ENCODE data around the gene SWT1.
A peak's percentile ranks its signal among the peaks of the same experiment; 100 is the strongest.
"Not testable (repeated sequence)": the region's sequence is repeated elsewhere in the genome, so short reads cannot be mapped to it uniquely, and the experiment has no call there.

SWT1 gene

GRCh38 chr1:185228979-185229378, 72.0 kb downstream of the SWT1 start:
- no peak overlapping the region for H3K4me3 ChIP-seq (replicated peaks; ENCODE audit: low read depth, low read length)
- TF ChIP-seq CTCF (IDR thresholded peaks at IDR 0.05; ENCODE audit: low read length, missing control alignments), result no peak
- no peak for DNase-seq (ENCODE audit: low read depth)

DNA sequence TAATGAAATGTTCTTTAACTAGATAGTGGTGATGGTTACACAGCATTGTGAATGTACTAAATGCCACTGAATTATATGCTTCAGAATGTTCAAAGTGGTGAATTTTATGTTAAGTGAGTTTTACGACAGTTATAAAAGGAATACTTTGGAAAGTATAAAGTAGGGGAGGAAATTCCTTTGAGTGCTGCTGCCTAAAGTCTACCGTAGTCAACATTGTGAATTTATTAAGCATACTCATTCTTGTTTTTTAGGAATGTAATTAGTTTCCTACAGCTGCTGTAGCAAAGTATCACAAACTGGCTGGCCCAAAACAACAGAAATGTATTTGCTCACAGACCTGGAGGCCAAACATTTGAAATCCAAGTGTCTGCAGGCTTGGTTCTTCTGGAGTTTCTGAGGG, 73.0 kb downstream of the SWT1 start:
- DNase-seq (ENCODE audit: low read depth), result no peak
- TF ChIP-seq CTCF (IDR thresholded peaks at IDR 0.05; ENCODE audit: low read length, missing control alignments), result no peak
- no peak overlapping the region for H3K4me3 ChIP-seq (replicated peaks; ENCODE audit: low read depth, low read length)

DNA sequence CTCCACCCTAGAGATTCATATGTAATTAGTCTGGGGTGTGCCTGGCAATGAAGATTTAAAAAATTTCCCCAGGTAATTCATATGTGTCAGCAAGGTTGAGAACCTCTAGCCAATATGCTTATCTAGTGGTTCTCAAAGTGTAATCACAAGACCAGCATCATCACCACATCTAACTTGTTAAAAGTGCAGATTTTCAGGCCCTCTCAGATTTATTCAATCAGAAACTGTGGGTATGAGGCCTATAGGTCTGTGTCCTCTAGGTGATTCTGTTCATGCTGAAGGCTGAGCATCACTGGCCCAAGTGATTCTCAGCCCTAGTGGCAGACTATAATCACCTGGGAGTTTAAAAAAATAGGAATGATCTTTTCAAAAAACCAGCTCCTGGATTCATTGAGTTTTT, 75.9 kb downstream of the SWT1 start:
- no peak overlapping the region for H3K4me3 ChIP-seq (replicated peaks; ENCODE audit: low read depth, low read length)
- no peak for TF ChIP-seq CTCF (IDR thresholded peaks at IDR 0.05; ENCODE audit: low read length, missing control alignments)
- no peak for DNase-seq (ENCODE audit: low read depth)

DNA sequence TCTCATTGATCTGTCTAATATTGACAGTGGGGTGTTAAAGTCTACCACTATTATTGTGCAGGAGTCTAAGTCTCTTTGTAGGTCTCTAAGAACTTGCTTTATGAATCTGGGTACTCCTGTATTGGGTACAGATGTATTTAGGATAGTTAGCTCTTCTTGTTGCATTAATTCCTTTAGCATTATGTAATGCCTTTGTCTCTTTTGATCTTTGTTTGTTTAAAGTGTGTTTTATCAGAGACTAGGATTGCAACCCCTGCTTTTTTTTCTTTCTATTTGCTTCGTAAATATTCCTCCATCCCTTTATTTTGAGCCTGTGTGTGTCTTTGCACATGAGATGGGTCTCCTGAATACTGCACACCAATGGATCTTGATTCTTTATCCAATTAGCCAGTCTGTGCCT, 77.2 kb downstream of the SWT1 start:
- not testable (repeated sequence) for DNase-seq (ENCODE audit: low read depth); H3K4me3 ChIP-seq (replicated peaks; ENCODE audit: low read depth, low read length)

DNA sequence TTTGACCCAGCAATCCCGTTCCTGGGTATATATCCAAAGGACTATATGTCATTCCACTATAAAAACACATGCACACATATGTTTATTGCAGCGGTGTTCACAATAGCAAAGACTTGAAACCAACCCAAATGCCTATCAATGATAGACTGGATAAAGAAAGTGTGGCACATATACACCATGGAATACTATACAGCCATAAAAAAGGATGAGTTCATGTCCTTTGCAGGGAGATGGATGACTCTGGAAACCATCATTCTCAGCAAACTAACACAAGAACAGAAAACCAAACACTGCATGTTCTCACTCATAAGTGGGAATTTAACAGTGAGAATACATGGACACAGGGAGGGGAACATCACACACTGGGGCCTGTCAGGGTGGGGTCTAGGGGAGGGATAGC, 80.2 kb downstream of the SWT1 start:
- DNase-seq (ENCODE audit: low read depth); H3K4me3 ChIP-seq (replicated peaks; ENCODE audit: low read depth, low read length): not testable (repeated sequence)

- no peak for TF ChIP-seq CTCF (IDR thresholded peaks at IDR 0.05; ENCODE audit: low read length, missing control alignments)
- no peak overlapping the region for H3K4me3 ChIP-seq (replicated peaks; ENCODE audit: low read depth, low read length)
- DNase-seq (ENCODE audit: low read depth), result no peak
Measured at GRCh38 chr1:185237661-185238060, 80.7 kb downstream of the SWT1 start.

- peak; percentile 47 for DNase-seq (ENCODE audit: low read depth)
- TF ChIP-seq CTCF (IDR thresholded peaks at IDR 0.05; ENCODE audit: low read length, missing control alignments), result peak; percentile 58
- no peak overlapping the region for H3K4me3 ChIP-seq (replicated peaks; ENCODE audit: low read depth, low read length)
Measured at GRCh38 chr1:185238447-185238846, 81.5 kb downstream of the SWT1 start.

DNA sequence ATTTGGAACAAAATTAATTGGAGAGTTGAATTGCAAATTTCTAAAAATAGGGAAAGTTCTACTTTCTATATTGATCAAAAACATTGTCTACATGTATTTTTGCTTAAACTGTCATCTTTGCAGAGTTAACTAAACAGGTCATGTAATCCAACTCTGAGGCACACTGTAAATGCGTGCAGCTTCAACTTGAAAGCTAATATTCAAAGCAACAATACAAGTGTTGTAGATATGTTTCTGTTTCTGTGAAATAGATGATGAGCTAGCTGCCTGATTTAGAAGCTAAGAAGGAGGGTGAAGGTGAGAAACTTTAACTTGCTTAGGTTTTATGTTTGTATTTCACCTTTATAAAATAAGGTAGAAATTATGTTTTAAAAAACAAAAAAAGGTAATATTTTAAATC, 82.9 kb downstream of the SWT1 start:
- DNase-seq (ENCODE audit: low read depth), result no peak
- H3K4me3 ChIP-seq (replicated peaks; ENCODE audit: low read depth, low read length), result no peak overlapping the region
- TF ChIP-seq CTCF (IDR thresholded peaks at IDR 0.05; ENCODE audit: low read length, missing control alignments), result no peak

All from fibroblast of pulmonary artery (primary cell).